ENCODE data around the gene PLA2G2D.

- TF ChIP-seq ZNF565 (CRISPR knock-in tag; conservative IDR thresholded peaks at IDR 0.05; ENCODE audit: low read depth) (no peak), CREB5 (CRISPR knock-in tag; IDR thresholded peaks at IDR 0.05; ENCODE audit: low read depth) (no peak)
These were observed 32.7 kb upstream of the PLA2G2D start for GRCh38 chr1:20151906-20152598.
